HL-60 (cell line): ENCODE measurements around the gene PHRF1.

Experiments used
- DNase-seq, 2 experiments: peaks; one replicate each; pipeline ENCODE4 v3.0.0-alpha.2; 2010 to 2020; ENCODE audit warnings: low read depth in 1 of 2, low spot score in 1 of 2
- H3K27ac ChIP-seq: fragments of 250-450 bp; sonication (Bioruptor Pico); replicated peaks from 2 replicates; pipeline ENCODE4 v1.5.1; 2020; ENCODE audit warnings: mild to moderate bottlenecking, moderate library complexity
- H3K27me3 ChIP-seq: fragments of 250-450 bp; sonication (Bioruptor Pico); 2 replicates; pipeline ENCODE4 v1.5.1; 2021; ENCODE audit warnings: mild to moderate bottlenecking, moderate library complexity; ENCODE audit not compliant: insufficient read depth, poor library complexity, severe bottlenecking
- H3K4me3 ChIP-seq: replicated peaks from 2 replicates; pipeline ENCODE4 v1.5.1; 2011; ENCODE audit warnings: mild to moderate bottlenecking, control low read depth, low read length; ENCODE audit not compliant: insufficient read depth
- GABPA ChIP-seq: IDR thresholded peaks from 2 replicates; pipeline ENCODE4 v1.6.1; 2012; ENCODE audit warnings: low read depth
- POLR2AphosphoS5 ChIP-seq: IDR thresholded peaks from 2 replicates; pipeline ENCODE4 v1.6.1; 2012; ENCODE audit warnings: low read depth
- SPI1 ChIP-seq: IDR thresholded peaks from 2 replicates; pipeline ENCODE4 v1.6.1; 2012; ENCODE audit warnings: low read depth, mild to moderate bottlenecking, borderline replicate concordance
- TF ChIP-seq, protein P1 (sequence below): IDR thresholded peaks from 2 replicates; pipeline ENCODE4 v1.6.1; 2012; ENCODE audit warnings: low read depth; ENCODE audit not compliant: insufficient replicate concordance
- TF ChIP-seq, protein P2 (sequence below): IDR thresholded peaks from one replicate; pipeline ENCODE4 v1.5.1; 2011; ENCODE audit warnings: low read length, control low read depth, inconsistent platforms; ENCODE audit not compliant: insufficient read depth

PHRF1 gene

DNA sequence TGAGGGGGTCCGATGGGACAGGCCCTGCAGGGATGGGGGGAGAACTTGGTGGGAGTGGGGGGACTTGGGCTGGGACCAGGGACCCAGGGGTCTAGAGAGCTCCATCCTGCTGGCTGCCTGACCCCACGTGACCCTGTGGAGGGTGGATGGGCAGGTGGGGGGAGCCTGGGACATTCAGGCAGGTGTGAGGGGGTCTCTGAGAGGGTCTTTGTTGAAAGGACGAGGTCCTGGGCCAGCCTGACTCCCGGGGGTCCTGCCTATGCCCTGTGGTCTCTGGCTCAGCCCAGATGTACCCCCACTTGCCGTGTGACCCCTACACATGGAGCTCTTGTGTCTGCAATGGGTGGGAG, 31.5 kb upstream of the PHRF1 start:
- Histone ChIP-seq H3K27me3 (no peaks in the 10 kb centered on the region), H3K27ac (no peak overlapping the region), H3K4me3 (no peak overlapping the region)
- TF ChIP-seq, protein P1, sequence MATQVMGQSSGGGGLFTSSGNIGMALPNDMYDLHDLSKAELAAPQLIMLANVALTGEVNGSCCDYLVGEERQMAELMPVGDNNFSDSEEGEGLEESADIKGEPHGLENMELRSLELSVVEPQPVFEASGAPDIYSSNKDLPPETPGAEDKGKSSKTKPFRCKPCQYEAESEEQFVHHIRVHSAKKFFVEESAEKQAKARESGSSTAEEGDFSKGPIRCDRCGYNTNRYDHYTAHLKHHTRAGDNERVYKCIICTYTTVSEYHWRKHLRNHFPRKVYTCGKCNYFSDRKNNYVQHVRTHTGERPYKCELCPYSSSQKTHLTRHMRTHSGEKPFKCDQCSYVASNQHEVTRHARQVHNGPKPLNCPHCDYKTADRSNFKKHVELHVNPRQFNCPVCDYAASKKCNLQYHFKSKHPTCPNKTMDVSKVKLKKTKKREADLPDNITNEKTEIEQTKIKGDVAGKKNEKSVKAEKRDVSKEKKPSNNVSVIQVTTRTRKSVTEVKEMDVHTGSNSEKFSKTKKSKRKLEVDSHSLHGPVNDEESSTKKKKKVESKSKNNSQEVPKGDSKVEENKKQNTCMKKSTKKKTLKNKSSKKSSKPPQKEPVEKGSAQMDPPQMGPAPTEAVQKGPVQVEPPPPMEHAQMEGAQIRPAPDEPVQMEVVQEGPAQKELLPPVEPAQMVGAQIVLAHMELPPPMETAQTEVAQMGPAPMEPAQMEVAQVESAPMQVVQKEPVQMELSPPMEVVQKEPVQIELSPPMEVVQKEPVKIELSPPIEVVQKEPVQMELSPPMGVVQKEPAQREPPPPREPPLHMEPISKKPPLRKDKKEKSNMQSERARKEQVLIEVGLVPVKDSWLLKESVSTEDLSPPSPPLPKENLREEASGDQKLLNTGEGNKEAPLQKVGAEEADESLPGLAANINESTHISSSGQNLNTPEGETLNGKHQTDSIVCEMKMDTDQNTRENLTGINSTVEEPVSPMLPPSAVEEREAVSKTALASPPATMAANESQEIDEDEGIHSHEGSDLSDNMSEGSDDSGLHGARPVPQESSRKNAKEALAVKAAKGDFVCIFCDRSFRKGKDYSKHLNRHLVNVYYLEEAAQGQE = no peak
- TF ChIP-seq POLR2AphosphoS5 (no peak), GABPA (no peak), SPI1 (no peak)
- TF ChIP-seq, protein P2, sequence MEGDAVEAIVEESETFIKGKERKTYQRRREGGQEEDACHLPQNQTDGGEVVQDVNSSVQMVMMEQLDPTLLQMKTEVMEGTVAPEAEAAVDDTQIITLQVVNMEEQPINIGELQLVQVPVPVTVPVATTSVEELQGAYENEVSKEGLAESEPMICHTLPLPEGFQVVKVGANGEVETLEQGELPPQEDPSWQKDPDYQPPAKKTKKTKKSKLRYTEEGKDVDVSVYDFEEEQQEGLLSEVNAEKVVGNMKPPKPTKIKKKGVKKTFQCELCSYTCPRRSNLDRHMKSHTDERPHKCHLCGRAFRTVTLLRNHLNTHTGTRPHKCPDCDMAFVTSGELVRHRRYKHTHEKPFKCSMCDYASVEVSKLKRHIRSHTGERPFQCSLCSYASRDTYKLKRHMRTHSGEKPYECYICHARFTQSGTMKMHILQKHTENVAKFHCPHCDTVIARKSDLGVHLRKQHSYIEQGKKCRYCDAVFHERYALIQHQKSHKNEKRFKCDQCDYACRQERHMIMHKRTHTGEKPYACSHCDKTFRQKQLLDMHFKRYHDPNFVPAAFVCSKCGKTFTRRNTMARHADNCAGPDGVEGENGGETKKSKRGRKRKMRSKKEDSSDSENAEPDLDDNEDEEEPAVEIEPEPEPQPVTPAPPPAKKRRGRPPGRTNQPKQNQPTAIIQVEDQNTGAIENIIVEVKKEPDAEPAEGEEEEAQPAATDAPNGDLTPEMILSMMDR = no peak
- no peak for DNase-seq

DNA sequence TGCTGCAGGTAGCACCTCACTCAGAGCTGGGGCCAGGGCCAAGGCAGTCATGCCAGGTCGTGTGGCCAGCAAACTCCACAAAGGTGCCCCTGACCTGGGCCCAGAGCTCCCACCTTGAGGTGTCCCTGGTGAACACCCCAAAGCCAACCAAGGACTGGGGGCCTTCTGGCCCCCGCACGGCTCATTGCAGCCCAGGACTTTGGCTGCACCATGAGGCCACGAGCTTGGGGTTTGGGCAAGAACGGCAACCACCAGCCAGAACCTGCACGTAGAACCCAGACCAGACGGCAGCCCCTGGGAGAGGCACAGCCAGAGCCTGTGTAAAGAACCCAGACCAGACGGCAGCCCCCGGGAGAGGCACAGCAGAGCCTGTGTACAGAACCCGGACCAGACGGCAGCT, 31.1 kb upstream of the PHRF1 start:
- no peaks in the 10 kb centered on the region for H3K27me3 ChIP-seq
- H3K4me3 ChIP-seq = no peak overlapping the region
- no peak overlapping the region for H3K27ac ChIP-seq
- TF ChIP-seq, protein P1 = no peak
- no peak for TF ChIP-seq GABPA
- TF ChIP-seq SPI1 = no peak
- no peak for TF ChIP-seq POLR2AphosphoS5
- TF ChIP-seq, protein P2 = no peak
- DNase-seq = no peak

DNA sequence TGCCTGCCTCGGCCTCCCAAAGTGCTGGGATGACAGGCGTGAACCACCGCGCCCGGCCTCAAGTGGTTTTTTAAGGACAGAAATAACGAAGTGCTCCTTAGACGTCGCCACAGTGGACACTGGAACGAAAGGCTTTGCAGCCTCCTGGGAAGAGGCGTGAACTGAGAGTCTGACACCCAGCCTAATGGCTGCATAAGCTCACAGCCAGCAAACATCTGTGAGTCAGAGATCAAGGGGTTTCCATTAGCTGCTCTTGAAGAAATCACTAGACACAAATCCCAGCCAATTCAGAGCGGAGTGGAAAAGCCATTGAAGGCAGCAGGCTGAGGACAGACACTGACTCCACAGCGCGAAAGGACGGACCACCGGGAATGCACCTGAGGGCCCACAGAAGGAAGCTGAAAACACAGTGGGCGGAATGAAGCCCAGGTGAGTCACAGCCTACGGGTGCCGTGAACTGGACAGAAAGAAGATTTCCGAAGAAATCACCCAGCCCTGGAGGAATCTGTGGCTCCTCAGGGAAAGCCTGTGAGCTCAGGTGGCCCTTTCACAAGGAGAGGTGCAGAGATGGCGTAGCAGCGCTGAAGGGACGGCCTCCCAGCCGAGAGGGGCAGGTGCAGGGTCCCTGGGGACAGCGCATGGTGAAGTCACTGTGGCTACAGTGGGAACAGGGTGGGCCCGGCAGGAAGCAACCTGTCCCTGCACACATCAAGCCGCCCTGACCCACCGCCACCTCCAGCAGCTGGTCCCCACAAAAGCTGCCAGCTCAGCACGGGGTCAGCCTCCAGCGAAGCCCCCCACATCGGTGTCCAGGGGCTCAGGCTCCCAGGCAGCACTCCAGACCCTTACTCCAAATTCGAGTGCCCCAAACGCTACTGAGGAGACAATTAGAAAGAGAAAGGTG, 27.3 kb upstream of the PHRF1 start:
- TF ChIP-seq, protein P1 = no peak
- no peak for TF ChIP-seq POLR2AphosphoS5
- TF ChIP-seq GABPA = no peak
- TF ChIP-seq, protein P2 = no peak
- no peak for TF ChIP-seq SPI1
- Histone ChIP-seq H3K27ac (no peak overlapping the region), H3K4me3 (no peak overlapping the region), H3K27me3 (no peaks in the 10 kb centered on the region)
- no peak for DNase-seq
